ENCODE data around the gene MRM1. TPM values are rescaled to one million over a fixed set of nuclear protein-coding genes. Genes with fewer than 3 reads are reported as not detected.

Gene MRM1
- polyA plus RNA-seq, 2 of the 4 experiments (the other 2 are of a cell fraction): 12.7 to 21.7 TPM

DNA sequence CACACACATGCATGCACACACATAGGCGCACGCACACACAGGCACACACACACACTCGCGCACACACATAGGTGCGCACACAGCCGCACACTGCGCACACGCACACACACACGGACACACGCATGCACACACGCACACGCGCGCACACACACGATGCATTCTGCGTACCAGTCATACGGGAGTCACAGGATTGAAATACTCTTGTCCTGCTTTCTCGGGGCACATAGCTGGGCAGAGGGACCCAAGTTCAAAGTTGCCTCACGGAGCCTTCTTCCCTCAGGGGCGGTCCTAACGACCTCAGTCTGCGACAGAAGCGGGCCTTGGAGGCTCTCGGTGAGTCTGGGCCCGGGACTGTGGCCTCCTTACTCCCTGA lies 56.0 kb downstream of the MRM1 start:
- Histone ChIP-seq H3K27ac (no peak overlapping the region), H3K9me3 (no peaks in the 10 kb centered on the region), H3K4me1 (0 out of 3 replicates have a peak, but pooled peaks cover 5% of the 10 kb centered on the region), H3K4me3 (no peak overlapping the region), H3K4me2 (no peak overlapping the region)
- FAIRE-seq (no peak), DNase-seq (ENCODE audit: low read depth in 1 of 2, low spot score in 1 of 2) (no peak), ATAC-seq (no peak)
- 85% methylated on average over 25 of the region's 25 CpGs for WGBS (ENCODE audit: missing lambda C conversion rate)
- CTCF ChIA-PET: interaction anchor here (1.2 to 2.9 kb wide), 6 partner anchors 9 to 49 kb away, joined by 3 to 9 read pairs (median 5); no protein-coding TSS in a partner anchor
- POLR2A ChIA-PET: no interaction called here
- TF ChIP-seq, protein P1, sequence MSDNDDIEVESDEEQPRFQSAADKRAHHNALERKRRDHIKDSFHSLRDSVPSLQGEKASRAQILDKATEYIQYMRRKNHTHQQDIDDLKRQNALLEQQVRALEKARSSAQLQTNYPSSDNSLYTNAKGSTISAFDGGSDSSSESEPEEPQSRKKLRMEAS (IDR thresholded peaks at IDR 0.05): no peak
- TF ChIP-seq HOXB5 (CRISPR knock-in tag; IDR thresholded peaks at IDR 0.05): no peak
- TF ChIP-seq FOSL2 (IDR thresholded peaks at IDR 0.05): no peak
- no peak for TF ChIP-seq FOSL2 (CRISPR knock-in tag; IDR thresholded peaks at IDR 0.05)
- no peak for TF ChIP-seq ZSCAN20 (CRISPR knock-in tag; IDR thresholded peaks at IDR 0.05)
- no peak for TF ChIP-seq RCOR1 (IDR thresholded peaks at IDR 0.05; ENCODE audit: low read depth, low read length)
- TF ChIP-seq FOSB (CRISPR knock-in tag; IDR thresholded peaks at IDR 0.05): no peak
- TF ChIP-seq, protein P2, sequence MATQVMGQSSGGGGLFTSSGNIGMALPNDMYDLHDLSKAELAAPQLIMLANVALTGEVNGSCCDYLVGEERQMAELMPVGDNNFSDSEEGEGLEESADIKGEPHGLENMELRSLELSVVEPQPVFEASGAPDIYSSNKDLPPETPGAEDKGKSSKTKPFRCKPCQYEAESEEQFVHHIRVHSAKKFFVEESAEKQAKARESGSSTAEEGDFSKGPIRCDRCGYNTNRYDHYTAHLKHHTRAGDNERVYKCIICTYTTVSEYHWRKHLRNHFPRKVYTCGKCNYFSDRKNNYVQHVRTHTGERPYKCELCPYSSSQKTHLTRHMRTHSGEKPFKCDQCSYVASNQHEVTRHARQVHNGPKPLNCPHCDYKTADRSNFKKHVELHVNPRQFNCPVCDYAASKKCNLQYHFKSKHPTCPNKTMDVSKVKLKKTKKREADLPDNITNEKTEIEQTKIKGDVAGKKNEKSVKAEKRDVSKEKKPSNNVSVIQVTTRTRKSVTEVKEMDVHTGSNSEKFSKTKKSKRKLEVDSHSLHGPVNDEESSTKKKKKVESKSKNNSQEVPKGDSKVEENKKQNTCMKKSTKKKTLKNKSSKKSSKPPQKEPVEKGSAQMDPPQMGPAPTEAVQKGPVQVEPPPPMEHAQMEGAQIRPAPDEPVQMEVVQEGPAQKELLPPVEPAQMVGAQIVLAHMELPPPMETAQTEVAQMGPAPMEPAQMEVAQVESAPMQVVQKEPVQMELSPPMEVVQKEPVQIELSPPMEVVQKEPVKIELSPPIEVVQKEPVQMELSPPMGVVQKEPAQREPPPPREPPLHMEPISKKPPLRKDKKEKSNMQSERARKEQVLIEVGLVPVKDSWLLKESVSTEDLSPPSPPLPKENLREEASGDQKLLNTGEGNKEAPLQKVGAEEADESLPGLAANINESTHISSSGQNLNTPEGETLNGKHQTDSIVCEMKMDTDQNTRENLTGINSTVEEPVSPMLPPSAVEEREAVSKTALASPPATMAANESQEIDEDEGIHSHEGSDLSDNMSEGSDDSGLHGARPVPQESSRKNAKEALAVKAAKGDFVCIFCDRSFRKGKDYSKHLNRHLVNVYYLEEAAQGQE (IDR thresholded peaks at IDR 0.05): no peak
- TF ChIP-seq ZNF302 (CRISPR knock-in tag; IDR thresholded peaks at IDR 0.05): no peak
- TF ChIP-seq CBX8 (IDR thresholded peaks at IDR 0.05): no peak
- no peak for TF ChIP-seq MAZ (IDR thresholded peaks at IDR 0.05; ENCODE audit: borderline replicate concordance, low read depth, low read length)
- TF ChIP-seq NPAS2 (CRISPR knock-in tag; IDR thresholded peaks at IDR 0.05; ENCODE audit: borderline replicate concordance): no peak
- no peak for TF ChIP-seq POLR2A (IDR thresholded peaks at IDR 0.05; ENCODE audit: low read length)
- no peak for TF ChIP-seq JUNB (IDR thresholded peaks at IDR 0.05)
- no peak for TF ChIP-seq HEYL (CRISPR knock-in tag; IDR thresholded peaks at IDR 0.05)
- no peak for TF ChIP-seq RARB (CRISPR knock-in tag; IDR thresholded peaks at IDR 0.05)

DNA sequence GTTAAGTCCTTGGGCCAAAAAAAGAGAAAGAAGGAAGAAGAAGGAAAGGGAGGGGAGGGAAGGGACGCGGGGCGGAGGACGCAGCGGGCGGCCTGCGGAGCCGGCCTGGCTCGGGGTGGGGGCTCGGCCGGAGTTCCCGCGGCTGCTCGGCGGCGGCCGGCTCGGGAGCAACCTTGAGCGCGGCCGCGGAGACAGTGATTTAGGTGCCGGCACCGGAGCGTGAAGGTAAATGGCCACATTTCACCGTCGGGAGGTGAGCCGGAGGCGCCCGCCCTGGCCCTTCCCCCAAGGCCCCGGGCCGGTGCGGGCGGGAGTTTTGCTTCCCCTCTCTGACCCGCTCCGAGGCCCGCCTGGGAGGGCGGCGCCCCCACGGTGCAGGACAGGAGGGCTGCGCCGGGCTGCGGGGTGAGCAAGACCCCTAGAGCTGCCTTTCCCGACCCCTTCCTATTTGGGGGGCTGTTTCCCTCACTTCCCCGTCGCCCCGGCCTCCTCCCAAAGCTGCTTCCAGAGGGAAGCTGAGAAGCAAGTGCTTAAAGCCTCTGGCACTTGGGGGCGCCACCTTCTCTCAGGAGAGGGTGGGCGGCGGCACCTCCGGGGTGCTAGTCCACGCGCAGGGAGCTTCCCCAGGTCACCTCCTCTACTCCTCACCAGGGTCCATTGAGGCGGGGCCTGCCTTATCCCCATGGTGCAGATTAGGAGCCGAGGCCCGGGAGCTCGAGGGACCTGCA lies 56.5 kb downstream of the MRM1 start:
- POLR2A ChIA-PET: no interaction called here
- TF ChIP-seq RNF2 (IDR thresholded peaks at IDR 0.05; ENCODE audit: borderline replicate concordance, low read depth) (no peak), RAD21 (conservative IDR thresholded peaks at IDR 0.05 in 1 of 2, IDR thresholded peaks at IDR 0.05 in 1 of 2) (peak; percentile 18 to 43; a peak in 3 of 5 replicates), PHF8 (IDR thresholded peaks at IDR 0.05; ENCODE audit: borderline replicate concordance, low read depth) (no peak), TP53 (CRISPR knock-in tag; IDR thresholded peaks at IDR 0.05) (no peak)
- 81% methylated on average over 56 of the region's 57 CpGs for WGBS (ENCODE audit: missing lambda C conversion rate)
- 0 out of 3 replicates have a peak, but pooled peaks cover 1% of the 10 kb centered on the region for H3K4me1 ChIP-seq
- no peak overlapping the region for H3K4me3 ChIP-seq
- no peaks in the 10 kb centered on the region for H3K9me3 ChIP-seq
- ATAC-seq: peak in 1 of 2 experiments; percentile 34; a peak in 3 of 6 replicates
- DNase-seq (ENCODE audit: low read depth in 1 of 2, low spot score in 1 of 2): peak in 1 of 2 experiments; percentile 23
- no peak for FAIRE-seq
- no peak overlapping the region for H3K27ac ChIP-seq
- no peak overlapping the region for H3K4me2 ChIP-seq
- CTCF ChIA-PET: interaction anchor here (1.1 to 2.9 kb wide), 7 partner anchors 9 to 390 kb away, joined by 3 to 9 read pairs (median 4); no protein-coding TSS in a partner anchor

Other genes starting within 250 kb of the MRM1 start
- gene TBC1D3H, start 213.1 kb upstream of the MRM1 start, polyA plus RNA-seq (2011; rRNA removed): not detected in 2 replicates
- gene TBC1D3H, start 213.1 kb upstream of the MRM1 start, polyA plus RNA-seq (2017; fragmentation: RNase III; extraction: RNeasy Plus Mini Kit Qiagen cat#74134 plus additional on column Dnase treatment): not detected in 3 replicates
- 147 and 166 TPM in 2 replicates for gene ZNHIT3, start 114.9 kb upstream of the MRM1 start, polyA plus RNA-seq (2011; rRNA removed)
- 111 to 120 TPM (median 117 TPM) in 3 replicates for gene ZNHIT3, start 114.9 kb upstream of the MRM1 start, polyA plus RNA-seq (2017; fragmentation: RNase III; extraction: RNeasy Plus Mini Kit Qiagen cat#74134 plus additional on column Dnase treatment)
- 99.0 and 124 TPM in 2 replicates for gene MYO19, start 66.7 kb upstream of the MRM1 start, polyA plus RNA-seq (2011; rRNA removed)
- 91.7 to 103 TPM (median 94.4 TPM) in 3 replicates for gene MYO19, start 66.7 kb upstream of the MRM1 start, polyA plus RNA-seq (2017; fragmentation: RNase III; extraction: RNeasy Plus Mini Kit Qiagen cat#74134 plus additional on column Dnase treatment)
- 26.1 and 30.0 TPM in 2 replicates for gene PIGW, start 66.6 kb upstream of the MRM1 start, polyA plus RNA-seq (2011; rRNA removed)
- 30.8 to 32.3 TPM (median 32.1 TPM) in 3 replicates for gene PIGW, start 66.6 kb upstream of the MRM1 start, polyA plus RNA-seq (2017; fragmentation: RNase III; extraction: RNeasy Plus Mini Kit Qiagen cat#74134 plus additional on column Dnase treatment)
- 144 and 163 TPM in 2 replicates for gene GGNBP2, start 56.7 kb upstream of the MRM1 start, polyA plus RNA-seq (2011; rRNA removed)
- 79.9 to 91.9 TPM (median 83.7 TPM) in 3 replicates for gene GGNBP2, start 56.7 kb upstream of the MRM1 start, polyA plus RNA-seq (2017; fragmentation: RNase III; extraction: RNeasy Plus Mini Kit Qiagen cat#74134 plus additional on column Dnase treatment)
- gene DHRS11, start 9.7 kb upstream of the MRM1 start, polyA plus RNA-seq (2011; rRNA removed): 7.4 and 9.5 TPM in 2 replicates
- gene DHRS11, start 9.7 kb upstream of the MRM1 start, polyA plus RNA-seq (2017; fragmentation: RNase III; extraction: RNeasy Plus Mini Kit Qiagen cat#74134 plus additional on column Dnase treatment): 9.6 to 11.2 TPM (median 11.1 TPM) in 3 replicates